GM12865 (cell line): ENCODE results near the gene IFT27.

Source experiments
- DNase-seq: peaks from one replicate; pipeline ENCODE4 v3.0.0; 2010; ENCODE audit warnings: low read depth
- H3K4me3 ChIP-seq: 2 replicates; pipeline ENCODE4 v1.5.1; 2011; ENCODE audit warnings: mild to moderate bottlenecking, low read depth, low read length, control low read depth
- TF ChIP-seq, protein P1 (sequence below): IDR thresholded peaks from 2 replicates; pipeline ENCODE4 v1.5.1; 2011; ENCODE audit warnings: low read length, control low read depth, low read depth, inconsistent platforms; ENCODE audit not compliant: insufficient read depth; ENCODE audit errors: missing control alignments

The IFT27 gene, protein sequence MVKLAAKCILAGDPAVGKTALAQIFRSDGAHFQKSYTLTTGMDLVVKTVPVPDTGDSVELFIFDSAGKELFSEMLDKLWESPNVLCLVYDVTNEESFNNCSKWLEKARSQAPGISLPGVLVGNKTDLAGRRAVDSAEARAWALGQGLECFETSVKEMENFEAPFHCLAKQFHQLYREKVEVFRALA

DNA sequence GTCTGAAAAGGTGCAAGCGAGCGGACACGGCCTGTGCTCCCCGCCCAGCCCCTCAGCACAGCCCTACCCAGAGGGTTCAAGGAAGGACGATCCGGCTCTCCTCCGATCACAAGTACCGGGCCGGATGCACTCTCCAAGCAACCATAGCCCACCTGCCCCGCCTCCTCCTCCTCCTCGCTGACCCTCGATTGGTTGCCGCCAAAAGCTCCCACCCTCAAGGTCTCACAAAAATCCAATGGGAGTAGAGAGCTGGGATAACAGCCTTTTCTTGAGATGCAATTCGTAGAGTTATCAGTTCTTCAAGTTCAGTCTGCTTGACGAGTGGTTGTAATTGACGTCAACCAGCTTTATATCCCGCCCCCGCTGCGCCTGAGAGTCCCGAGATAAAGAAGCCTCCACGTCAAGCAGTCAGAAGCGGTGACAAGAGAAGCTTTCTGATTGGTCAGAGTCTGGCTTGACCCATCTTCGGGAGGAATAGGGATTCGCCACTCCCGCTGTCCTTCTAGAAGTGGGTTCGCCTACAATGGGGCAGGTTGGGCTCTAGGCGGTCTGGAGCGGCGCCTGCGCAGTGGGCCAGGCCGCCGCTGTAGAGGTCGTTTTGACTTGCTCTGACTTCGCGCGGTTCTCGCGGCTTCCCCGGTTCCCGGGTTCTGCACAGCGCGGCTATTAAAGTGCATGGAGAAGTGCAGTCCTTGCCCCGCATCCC, at the start of gene IFT27:
Gene IFT27 (minus strand): TSS at position 156 of the 706 bp plus-strand sequence. CDS start 412 bp downstream, outside the sequence.
- TF ChIP-seq, protein P1, sequence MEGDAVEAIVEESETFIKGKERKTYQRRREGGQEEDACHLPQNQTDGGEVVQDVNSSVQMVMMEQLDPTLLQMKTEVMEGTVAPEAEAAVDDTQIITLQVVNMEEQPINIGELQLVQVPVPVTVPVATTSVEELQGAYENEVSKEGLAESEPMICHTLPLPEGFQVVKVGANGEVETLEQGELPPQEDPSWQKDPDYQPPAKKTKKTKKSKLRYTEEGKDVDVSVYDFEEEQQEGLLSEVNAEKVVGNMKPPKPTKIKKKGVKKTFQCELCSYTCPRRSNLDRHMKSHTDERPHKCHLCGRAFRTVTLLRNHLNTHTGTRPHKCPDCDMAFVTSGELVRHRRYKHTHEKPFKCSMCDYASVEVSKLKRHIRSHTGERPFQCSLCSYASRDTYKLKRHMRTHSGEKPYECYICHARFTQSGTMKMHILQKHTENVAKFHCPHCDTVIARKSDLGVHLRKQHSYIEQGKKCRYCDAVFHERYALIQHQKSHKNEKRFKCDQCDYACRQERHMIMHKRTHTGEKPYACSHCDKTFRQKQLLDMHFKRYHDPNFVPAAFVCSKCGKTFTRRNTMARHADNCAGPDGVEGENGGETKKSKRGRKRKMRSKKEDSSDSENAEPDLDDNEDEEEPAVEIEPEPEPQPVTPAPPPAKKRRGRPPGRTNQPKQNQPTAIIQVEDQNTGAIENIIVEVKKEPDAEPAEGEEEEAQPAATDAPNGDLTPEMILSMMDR: no peak
- peak within 1 kb of the TSS; percentile 78 for H3K4me3 ChIP-seq
- DNase-seq: peak; percentile 100

DNA sequence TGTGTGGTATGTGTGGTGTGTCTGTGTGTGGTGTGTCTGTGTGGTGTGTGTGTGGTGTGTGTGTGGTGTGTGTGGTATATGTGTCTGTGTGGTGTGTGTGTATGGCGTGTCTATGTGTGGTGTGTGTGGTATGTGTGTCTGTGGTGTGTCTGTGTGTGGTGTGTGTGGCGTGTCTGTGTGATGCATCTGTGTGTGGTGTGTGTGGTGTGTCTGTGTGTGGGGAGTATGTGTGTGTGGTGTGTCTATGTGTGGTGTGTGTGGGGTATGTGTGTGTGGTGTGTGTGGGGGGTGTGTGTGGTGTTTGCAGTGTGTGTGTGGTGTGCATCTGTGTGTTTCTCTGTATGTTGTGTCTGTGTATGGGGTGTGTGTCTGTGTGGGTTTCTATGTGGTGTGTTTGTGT, 48.7 kb upstream of the IFT27 start:
- no peak overlapping the region for H3K4me3 ChIP-seq
- DNase-seq: no peak
- TF ChIP-seq, protein P1: no peak

DNA sequence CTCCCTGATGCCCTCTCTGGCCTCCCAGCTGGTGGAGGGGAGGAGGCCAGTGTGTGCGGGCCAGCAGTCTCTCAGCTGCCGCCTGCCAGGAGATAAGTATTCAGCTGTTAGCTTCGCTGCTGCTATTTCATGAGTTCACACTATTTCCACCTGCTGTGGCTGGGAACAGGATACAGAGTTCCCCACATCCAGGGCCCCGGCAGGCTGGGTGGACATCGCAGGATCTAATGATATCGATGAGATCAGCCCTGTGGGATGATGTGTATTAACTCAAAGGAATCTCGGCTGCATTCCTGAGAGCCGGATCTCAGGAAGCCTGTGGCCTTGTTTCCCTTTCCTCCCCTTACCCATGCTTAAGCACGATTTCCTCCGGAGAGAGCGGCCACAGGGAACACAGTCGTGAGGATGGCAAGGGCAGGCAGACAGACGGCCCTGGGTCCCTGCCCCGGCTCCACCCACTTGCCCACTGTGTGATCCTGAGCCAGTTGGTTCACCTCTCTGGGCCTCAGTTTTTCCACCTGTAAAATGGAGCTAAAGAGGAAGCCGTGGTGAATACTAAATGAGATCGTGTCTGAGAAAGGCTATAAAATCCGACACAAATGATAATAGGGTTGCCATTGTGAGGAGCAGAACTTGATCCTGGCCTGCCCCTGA, 47.4 kb upstream of the IFT27 start:
- no peak overlapping the region for H3K4me3 ChIP-seq
- DNase-seq: no peak
- TF ChIP-seq, protein P1: no peak

DNA sequence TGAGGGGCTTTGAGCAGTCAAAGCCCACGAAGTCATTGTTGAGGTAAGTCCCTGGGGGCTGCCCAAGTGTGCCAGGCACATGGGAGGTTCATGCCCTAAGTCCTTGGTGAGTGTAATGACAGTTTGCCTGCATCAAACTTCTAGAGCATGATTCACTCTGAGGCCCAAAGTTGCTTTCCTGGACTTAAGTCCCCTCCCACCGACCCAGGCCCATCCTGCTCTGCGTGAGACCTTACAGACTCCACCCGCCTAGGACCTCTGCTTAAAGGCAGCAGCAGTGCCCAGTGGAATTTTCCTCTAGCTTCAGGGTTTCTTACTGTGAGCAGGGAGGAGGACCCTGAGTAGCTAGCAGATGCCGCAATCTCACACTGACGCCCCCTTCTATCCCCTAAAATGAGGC, 46.7 kb upstream of the IFT27 start:
- TF ChIP-seq, protein P1: no peak
- DNase-seq: no peak
- no peak overlapping the region for H3K4me3 ChIP-seq

DNA sequence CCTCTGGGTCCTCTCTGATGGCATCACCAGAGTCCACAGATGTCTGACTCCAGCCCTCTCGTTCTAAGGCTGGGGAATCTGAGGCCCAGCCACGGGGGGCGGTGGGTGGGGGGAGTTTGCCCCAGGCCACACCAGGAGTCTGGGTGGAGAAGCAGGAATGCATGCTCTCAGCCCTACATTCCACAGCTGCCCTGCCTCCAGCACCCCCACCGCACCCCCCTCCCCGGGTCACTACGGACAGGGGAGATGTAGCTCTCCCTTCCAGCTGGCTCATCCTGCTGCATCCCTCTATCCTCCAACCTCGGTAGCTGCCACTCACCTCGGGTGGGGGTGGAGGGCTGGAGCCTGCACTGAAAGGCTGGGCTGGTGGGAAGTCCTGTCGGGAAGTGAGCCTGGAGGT, 43.2 kb upstream of the IFT27 start:
- DNase-seq: no peak
- no peak overlapping the region for H3K4me3 ChIP-seq
- TF ChIP-seq, protein P1: no peak

DNA sequence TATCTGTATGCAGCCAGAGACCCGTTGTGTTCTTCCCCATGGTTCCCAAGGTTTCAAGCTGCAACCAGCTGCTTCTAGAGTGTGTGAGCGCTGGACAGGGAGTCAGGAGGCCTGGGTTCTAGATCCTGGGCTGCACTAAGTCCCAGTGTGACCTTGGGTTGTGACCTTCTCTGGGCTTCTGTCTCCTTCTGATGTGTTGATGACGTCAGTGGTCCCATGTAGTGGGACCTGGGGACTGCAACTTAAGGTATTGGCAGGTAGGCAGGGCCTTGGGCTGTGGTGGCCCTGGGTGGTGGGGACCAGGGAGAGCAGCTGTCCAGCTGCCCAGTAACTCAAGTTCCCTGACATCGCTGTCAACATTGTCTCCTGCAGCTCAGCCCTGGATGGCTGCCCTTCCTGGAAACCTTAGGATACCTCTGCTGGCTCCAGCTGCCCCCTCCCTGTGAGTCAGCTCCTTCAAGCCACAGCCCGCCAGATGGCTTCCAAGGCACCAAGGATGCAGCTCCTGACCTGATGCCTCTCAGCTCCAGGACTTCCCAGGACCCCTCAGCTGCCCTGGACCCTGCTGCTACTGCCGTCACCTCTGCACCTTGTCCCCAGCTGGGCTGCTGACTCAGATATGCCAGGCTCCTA, 42.2 kb upstream of the IFT27 start:
- H3K4me3 ChIP-seq: no peak overlapping the region
- TF ChIP-seq, protein P1: no peak
- no peak for DNase-seq
